HG03521 (cell line): ENCODE data around the gene CLASP2.
"Not testable (repeated sequence)": the region's sequence is repeated elsewhere in the genome, so short reads cannot be mapped to it uniquely, and the experiment has no call there.

Experiments used
- ATAC-seq: cut with Tn5 transposase; IDR thresholded peaks from one replicate; pipeline ENCODE4 v1.9.1; 2021; ENCODE audit warnings: mild to moderate bottlenecking, moderate library complexity; ENCODE audit not compliant: unreplicated experiment

Gene CLASP2

DNA sequence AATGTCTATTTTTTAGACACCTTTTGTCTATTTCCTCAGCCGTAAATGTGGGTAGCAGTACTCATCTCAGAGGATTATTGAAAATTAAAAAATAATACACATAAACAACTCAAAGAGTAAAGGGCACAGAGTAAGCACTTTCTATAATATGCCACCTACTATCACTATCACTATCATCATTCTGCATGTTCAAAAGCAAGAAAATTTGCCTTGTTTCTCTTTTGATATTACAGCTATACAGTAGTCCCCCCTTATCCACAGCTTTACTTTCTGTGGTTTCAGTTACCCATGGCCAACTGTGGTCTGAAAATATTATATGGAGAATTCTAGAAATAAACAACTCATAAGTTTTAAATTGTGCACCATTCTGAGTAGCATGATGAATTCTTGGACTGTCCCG, 27.7 kb downstream of the CLASP2 start:
- no peak for ATAC-seq

DNA sequence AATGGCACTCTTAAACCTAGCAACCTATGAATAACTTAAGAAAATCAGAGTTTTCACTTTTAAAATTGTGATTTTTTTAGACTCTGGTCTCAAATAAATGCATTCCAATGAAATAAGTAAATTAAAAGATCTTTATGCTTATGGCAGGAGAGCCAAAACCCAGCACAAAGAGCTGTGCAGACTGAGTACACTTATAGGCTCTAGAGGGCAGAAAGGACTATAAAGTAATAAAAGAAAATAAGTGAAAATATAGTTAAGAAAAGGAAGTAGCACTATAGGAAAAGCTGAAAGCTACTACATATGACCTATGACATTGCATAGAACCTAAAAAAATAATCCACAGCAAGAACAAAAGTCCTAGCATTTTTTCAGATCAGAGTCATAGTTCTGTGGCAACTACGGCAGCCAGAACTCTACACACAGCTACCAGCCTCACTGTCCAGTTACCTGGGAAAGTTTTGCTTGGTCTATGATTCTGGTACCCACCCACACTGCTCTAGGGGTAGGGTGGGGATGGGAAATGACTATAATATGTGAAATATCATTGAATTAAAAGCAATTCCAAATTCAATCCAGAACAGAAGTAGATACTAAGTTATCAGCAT, 30.5 kb downstream of the CLASP2 start:
- no peak for ATAC-seq

DNA sequence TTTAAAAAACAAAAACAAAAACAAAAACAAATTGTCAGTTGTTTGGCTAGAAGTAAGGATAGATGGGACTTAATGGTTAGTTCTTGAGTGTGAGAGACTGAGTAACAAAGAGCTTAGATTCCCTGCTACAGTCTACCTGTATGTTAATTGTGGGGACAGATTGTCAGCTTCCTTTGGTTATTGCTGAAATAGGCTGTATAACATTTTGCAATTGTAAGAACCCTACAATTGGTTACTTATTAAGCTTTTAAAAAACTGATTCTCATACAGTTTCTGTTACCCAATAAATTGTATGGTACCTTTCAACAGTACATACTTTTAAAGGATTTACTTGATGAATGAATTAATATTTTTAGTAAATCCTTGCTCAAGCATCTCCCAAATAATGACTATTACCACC, 35.3 kb downstream of the CLASP2 start:
- ATAC-seq = no peak

DNA sequence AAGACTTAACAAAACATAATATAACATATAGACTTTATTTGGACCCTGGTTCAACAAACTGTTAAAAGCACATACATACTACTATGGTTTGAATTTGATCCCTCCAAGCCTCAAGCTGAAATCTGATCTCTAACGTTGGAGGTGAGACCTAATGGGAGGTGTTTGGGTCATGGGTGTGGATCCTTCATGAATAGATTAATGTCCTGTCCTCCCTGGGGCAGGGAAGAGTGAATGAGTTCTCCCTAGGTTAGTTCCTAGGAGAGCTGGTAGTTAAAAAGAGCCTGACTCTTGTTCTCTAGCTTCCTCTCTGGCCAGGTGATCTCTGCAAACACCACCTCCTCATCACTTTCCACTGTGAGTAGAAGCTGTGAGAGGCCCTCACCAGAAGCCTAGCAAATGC, 36.4 kb downstream of the CLASP2 start:
- ATAC-seq = no peak

DNA sequence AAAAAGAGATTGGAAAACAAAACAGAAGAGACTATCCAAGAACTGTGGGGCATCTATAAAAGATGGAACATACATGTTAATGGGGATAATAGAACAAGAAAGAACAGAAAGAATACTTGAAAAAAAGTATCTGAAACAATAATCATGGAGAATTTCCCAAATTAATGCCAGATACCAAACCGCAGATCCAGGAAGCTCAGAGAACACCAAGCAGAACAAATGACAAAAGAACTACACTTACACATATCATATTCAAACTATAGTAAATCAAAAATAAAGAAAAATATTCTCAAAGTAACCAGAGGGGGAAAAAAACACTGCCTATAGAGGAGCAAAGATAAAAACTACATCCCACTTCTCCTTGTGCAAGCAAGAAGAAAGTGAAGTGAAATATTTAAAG, 40.0 kb downstream of the CLASP2 start:
- no peak for ATAC-seq

DNA sequence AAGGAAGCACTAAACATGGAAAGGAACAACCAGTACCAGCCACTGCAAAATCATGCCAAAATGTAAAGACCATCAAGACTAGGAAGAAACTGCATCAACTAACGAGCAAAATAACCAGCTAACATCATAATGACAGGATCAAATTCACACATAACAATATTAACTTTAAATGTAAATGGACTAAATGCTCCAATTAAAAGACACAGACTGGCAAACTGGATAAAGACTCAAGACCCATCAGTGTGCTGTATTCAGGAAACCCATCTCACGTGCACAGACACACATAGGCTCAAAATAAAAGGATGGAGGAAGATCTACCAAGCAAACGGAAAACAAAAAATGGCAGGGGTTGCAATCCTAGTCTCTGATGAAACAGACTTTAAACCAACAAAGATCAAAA, 44.6 kb downstream of the CLASP2 start:
- not testable (repeated sequence) for ATAC-seq

- ATAC-seq = no peak
Observed at GRCh38 chr3:33668618-33669017, 49.4 kb downstream of the CLASP2 start.

DNA sequence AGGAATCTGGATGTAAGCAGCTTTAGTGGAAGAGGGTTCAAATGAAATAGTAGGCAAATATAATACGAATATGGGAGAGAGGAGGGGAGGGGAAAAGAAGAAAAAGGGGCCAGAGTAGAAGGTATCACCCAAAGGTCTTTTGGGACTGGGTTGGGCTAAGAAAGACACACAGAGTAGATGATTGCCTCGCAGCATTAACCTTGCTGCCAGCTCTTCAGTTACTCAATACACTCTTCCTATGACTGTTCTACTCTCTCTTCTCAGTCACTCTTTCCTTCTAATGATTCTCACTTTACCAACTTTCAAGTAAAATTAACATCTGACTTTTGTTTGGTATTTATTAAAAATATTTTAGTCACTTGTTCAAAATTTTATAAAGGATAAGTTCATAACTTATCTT, 52.8 kb downstream of the CLASP2 start:
- ATAC-seq = no peak

GRCh38 chr3:33664195-33664594, 53.9 kb downstream of the CLASP2 start:
- no peak for ATAC-seq

DNA sequence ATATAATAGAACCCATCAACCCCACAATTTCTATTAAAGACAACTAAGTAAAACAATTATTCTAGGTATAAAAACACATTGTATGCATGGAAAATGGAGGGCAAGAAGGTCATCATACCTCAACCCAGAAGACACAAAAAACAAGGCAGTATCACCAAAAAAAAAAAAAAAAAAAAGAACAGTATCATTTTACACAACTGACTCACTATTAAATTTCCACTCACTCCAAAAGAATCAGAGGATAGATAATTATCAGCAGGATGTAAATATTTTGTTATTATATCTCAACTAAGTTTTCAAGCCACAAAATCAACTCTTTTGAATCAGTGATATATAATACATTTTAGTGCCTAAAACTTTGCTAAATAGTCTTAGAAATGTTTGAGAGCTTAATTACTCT, 55.0 kb downstream of the CLASP2 start:
- no peak for ATAC-seq

- no peak for ATAC-seq
Observed at GRCh38 chr3:33659856-33660434, 58.1 kb downstream of the CLASP2 start.

GRCh38 chr3:33658991-33659848, 58.8 kb downstream of the CLASP2 start:
- ATAC-seq = peak; percentile 71

- ATAC-seq = no peak
Observed at GRCh38 chr3:33658621-33658990, 59.4 kb downstream of the CLASP2 start.

- no peak for ATAC-seq
Observed at GRCh38 chr3:33658039-33658438, 60.0 kb downstream of the CLASP2 start.

DNA sequence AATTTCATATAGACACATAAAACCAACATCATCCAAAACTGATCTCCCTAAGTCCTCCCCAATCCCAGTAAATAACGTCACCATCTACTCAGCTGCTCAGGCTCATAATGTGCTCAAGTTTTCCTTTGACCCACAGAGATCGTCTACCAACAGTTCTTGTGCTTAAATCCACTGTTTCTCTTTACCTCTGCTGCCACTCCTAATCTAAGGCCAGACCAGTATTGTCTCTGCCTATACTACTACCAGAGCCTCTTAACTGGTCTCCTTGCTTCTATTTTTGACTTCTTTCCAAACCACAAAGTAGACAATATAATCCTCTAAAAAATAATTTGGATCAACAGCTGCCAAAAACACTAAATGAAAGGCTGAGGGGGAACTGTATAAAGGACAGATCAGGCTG, 65.3 kb downstream of the CLASP2 start:
- ATAC-seq = no peak

DNA sequence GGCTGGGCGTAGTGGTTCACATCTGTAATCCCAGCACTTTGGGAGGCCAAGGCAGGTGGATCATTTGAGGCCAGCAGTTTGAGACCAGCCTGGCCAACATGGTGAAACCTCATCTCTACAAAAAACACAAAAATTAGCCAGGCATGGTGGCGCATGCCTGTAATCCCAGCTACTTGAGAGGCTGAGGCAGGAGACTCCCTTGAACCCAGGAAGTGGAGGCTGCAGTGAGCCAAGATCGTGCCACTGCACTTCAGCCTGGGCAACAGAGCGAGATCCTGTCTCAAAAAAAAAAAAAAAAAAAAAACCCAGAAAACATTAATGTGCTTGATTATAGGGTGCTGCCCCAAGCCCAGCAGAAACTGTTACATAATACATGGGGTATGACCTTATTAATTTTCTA, 67.0 kb downstream of the CLASP2 start:
- ATAC-seq = not testable (repeated sequence)

GRCh38 chr3:33650495-33650894, 67.6 kb downstream of the CLASP2 start:
- ATAC-seq = no peak

DNA sequence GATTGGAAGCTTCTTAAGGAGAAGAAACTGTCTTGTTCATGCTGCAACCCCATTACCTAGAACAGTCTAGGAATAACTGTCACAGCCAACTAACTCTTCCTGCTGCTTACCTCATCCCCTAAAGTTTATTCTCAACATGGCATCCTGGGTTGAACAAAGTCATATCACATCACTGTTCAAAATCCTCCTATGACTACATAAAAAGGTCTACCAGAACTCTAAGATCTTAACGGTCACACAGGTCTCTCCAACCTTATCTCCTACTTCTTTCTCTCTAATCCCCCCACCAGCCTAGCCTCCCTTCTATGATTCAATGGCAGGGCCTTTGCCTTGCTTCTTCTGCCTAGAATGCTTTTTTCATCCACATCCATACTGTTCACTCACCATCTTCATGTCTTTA, 69.3 kb downstream of the CLASP2 start:
- ATAC-seq = no peak

DNA sequence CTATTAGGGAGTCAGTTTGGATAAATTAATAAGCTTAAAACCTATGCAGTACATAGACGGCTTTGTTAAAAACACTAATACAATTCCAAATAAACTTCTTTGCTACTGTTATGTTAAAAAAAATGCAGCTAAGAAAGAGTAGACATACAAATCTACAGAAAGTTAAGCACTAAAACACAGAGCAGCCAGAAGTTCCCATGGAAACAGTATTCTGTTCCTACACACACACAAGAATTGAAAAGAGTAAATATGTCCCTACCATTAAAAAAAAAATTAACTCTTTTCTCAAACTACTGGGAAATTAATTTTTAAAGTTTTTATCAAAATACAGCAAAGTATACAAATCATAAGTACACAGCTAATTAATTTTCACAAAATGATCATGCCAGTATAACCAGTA, 71.6 kb downstream of the CLASP2 start:
- ATAC-seq = no peak

GRCh38 chr3:33645060-33645647, 72.9 kb downstream of the CLASP2 start:
- no peak for ATAC-seq

GRCh38 chr3:33644582-33644981, 73.5 kb downstream of the CLASP2 start:
- ATAC-seq = no peak

DNA sequence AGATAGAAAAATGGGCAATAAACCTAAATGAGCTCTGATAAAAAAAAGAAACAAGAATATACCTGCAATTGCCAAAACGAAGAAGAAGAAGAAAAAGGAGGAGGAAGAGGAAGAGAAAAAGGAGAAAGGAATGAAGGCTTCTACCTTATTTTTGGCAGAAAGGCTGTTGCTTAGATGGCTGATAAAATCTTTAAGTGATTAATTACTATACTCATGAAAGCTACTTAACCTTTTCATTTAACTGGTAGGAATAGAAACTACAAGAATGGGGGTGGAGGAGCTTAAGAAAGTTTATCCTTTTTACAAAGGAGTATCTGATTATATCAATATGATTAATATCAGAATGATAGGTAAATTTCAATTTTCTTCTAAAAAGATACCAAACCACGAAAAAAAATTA, 75.2 kb downstream of the CLASP2 start:
- ATAC-seq = no peak
